Measurements from ENCODE around the gene FXYD4.

Gene FXYD4

GRCh38 chr10:43396061-43396927, 24.9 kb downstream of the FXYD4 start:
- no peak for DNase-seq (ENCODE audit: low read depth in 2 of 2)

- peak in 1 of 2 donors; percentile 37 for DNase-seq (ENCODE audit: low read depth in 2 of 2)
Observed at GRCh38 chr10:43396928-43397624, 25.6 kb downstream of the FXYD4 start.

- DNase-seq (ENCODE audit: low read depth in 2 of 2) = no peak
Observed at GRCh38 chr10:43398939-43399319, 27.5 kb downstream of the FXYD4 start.

- no peak for DNase-seq (ENCODE audit: low read depth in 2 of 2)
Observed at GRCh38 chr10:43399320-43400310, 28.2 kb downstream of the FXYD4 start.

GRCh38 chr10:43401627-43402026, 30.2 kb downstream of the FXYD4 start:
- DNase-seq (ENCODE audit: low read depth in 2 of 2) = no peak

GRCh38 chr10:43402176-43402575, 30.7 kb downstream of the FXYD4 start:
- DNase-seq (ENCODE audit: low read depth in 2 of 2) = no peak

GRCh38 chr10:43402880-43403452, 31.5 kb downstream of the FXYD4 start:
- no peak for DNase-seq (ENCODE audit: low read depth in 2 of 2)

- no peak for DNase-seq (ENCODE audit: low read depth in 2 of 2)
Observed at GRCh38 chr10:43403911-43404703, 32.7 kb downstream of the FXYD4 start.

GRCh38 chr10:43404704-43405084, 33.3 kb downstream of the FXYD4 start:
- no peak for DNase-seq (ENCODE audit: low read depth in 2 of 2)

GRCh38 chr10:43407148-43407575, 35.7 kb downstream of the FXYD4 start:
- peak in 1 of 2 donors; percentile 31 for DNase-seq (ENCODE audit: low read depth in 2 of 2)

GRCh38 chr10:43407576-43408330, 36.3 kb downstream of the FXYD4 start:
- peak; percentile 61 to 67 for DNase-seq (ENCODE audit: low read depth in 2 of 2)

GRCh38 chr10:43408331-43408709, 36.9 kb downstream of the FXYD4 start:
- no peak for DNase-seq (ENCODE audit: low read depth in 2 of 2)

- DNase-seq (ENCODE audit: low read depth in 2 of 2) = peak; percentile 86 to 89
Observed at GRCh38 chr10:43408710-43409384, 37.4 kb downstream of the FXYD4 start, which contains the start of gene HNRNPF. Gene HNRNPF (minus strand): TSS chr10:43409186. CDS start chr10:43387884, 21,302 bp downstream.

- peak; percentile 32 to 43 for DNase-seq (ENCODE audit: low read depth in 2 of 2)
Observed at GRCh38 chr10:43409385-43410109, 38.1 kb downstream of the FXYD4 start.

GRCh38 chr10:43410345-43410744, 38.9 kb downstream of the FXYD4 start:
- no peak for DNase-seq (ENCODE audit: low read depth in 2 of 2)

GRCh38 chr10:43411536-43411935, 40.1 kb downstream of the FXYD4 start:
- DNase-seq (ENCODE audit: low read depth in 2 of 2) = no peak

- DNase-seq (ENCODE audit: low read depth in 2 of 2) = no peak
Observed at GRCh38 chr10:43415544-43415943, 44.1 kb downstream of the FXYD4 start.

- peak in 1 of 2 donors; percentile 29 for DNase-seq (ENCODE audit: low read depth in 2 of 2)
Observed at GRCh38 chr10:43417950-43418768, 46.7 kb downstream of the FXYD4 start.
